ENCODE results near the gene APBA1.

The APBA1 gene

DNA sequence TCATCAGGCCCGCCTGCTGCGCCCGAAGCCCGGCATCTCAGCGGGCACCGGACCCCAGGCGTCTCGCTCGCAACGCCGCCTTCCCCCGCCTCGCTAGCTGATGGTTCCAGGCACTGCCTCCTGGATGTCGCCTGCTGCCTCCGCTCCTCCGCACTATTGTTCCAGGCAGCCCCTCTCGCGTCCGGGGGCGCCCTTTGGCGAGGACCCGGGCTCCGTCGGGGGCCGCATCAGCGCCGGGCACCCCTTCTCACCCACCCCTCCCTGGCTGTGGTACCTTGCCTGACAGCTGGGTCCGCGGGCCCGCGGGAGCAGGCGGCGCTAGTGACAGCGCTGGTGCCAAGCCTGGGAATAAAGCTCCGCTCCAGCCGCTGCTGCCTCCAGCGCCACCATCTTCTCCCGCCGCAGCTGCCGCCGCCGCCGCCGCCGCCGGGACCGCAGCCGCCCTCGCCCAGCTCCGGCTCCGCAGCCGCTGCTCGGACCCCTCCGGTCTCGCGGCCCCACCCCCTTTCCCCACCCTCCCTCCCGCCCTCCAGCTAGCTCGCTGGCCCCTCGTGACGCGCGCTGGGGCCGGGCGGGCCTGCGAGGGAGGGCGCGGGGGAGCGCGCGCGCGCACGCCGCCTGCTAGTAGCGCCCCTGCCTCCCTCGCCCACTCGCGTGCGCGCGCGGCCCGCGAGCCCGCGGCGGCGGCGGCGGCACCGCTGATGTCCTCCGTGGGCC is at the start of gene APBA1:
Gene APBA1, minus strand, starts transcription at position 493 of the 717 bp plus-strand sequence.
- peak; percentile 59 for DNase-seq

DNA sequence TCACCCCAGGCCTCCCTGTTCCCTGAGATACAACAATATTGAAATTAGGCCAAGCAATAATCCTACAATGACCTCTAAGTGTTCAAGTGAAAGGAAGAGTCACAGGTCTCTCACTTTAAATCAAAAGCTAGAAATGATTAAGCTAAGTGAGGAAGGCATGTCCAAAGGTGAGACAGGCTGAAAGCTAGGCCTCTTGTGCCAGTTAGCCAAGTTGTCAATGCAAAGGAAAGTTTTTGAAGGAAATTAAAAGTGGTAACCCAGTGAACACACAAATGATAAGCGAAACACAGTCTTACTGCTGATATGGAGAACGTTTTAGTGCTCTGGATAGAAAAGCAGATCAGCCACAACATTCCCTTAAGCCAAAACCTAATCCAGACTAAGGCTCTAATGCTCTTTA is 47.8 kb upstream of the APBA1 start:
- no peak for DNase-seq

DNA sequence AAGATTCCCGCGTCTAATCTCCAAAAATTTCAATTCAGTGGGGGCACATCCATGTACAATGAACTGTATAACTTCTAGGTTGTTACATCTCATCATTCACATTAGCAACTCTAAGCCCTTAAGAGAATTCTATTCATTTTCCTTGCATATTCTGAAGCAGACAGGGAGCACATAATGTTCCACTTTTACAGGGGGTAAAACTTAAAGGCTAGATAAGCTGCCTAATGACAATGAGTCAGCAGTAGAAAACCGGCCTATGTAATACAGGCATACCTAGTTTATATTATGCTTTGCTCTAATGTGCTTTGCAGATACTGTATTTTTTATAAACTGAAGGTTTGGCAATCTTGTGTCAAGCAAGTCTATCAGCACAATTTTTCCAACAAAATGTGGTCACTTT is 47.2 kb upstream of the APBA1 start:
- DNase-seq = peak; percentile 6

DNA sequence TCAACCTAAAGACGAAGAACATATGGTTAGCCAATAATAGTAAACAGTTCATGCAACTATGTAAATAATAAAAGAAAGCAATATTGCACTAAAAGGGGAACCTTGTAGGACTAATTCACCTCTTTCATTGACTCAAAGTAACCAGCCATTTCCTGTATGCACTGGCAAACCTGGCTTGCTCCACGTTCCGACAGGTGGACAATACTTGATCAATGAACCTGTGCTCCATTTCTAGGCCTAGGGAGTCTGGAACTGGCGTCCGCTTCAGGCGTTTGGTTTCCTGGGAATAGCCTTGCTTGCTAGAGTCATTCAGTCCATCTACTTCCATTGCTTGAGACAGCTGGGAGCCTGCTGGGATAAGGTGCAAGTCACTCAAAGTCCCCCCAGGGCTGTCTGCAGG is 46.0 kb upstream of the APBA1 start:
- no peak for DNase-seq

DNA sequence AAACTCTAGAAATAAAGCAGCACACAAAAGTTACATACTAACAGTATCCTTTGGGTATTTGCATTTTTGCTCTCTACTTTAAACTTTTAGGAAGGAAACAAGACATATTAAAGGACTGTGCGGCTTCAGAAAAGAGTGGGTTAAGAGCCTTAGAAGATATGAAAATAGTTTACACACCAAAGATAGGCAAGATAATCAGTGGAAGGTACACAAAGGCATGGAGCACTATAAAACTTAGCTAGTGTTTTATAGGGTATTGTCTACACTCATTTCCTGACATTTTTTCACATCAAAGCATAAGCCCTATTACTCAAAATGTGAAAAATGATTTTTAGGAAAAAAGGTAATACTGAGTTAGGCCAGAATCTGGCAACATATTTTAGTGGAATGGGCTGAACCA is 43.7 kb upstream of the APBA1 start:
- no peak for DNase-seq

DNA sequence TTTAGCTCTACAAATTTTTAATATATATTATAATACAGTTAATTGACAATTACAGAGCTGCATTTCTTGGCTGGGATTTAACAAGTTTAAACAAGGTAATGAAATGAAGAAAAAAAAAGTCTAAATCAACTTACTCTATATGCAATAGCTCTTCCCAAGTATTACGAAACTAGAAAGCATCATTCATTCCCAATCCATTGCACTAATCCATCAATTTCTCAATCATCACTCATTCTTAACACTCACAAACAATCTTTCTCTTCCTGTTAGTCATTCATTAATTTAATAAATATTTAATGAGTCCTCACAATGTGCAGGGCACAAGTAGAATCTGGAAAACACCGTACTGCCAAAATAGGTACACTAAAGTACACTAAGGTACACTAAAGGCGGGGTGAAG is 42.9 kb upstream of the APBA1 start:
- no peak for DNase-seq

DNA sequence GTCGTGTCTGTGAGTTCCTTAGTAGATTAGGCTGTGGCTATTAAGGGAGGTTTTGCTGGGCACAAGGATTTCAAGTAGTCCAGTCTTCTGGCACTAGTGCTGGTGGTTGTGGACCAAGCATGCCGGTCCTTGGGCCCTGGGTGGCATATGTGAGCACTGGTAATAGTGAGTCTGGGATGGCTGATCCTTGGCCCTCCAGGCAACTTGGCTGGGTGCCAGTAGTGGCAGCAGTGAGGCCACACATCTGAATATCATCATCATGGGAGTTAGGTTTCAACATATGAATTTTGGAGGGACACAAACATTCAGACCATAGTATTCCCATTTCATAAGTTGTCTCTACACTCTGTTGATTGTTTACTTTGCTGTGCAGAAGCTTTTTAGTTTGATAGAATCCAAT is 25.3 kb upstream of the APBA1 start:
- DNase-seq = no peak

DNA sequence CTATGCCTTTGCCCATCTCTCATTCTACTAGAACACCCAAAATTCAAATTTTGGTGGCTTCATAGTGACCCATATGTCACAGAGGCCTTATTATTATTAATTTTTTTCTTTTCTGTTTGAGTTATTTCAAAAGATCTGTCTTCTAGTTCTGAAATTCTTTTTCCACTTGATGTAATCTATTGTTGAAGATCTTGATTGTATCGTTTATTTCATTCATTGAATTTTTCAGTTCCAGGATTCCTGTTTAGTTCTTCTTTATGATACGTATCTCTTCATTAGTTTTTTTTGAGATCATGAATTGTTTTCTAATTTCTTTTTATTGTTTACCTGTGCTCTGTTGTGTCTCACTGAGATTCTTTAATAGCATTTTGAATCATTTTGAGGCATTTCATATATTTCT is 24.6 kb upstream of the APBA1 start:
- no peak for DNase-seq

DNA sequence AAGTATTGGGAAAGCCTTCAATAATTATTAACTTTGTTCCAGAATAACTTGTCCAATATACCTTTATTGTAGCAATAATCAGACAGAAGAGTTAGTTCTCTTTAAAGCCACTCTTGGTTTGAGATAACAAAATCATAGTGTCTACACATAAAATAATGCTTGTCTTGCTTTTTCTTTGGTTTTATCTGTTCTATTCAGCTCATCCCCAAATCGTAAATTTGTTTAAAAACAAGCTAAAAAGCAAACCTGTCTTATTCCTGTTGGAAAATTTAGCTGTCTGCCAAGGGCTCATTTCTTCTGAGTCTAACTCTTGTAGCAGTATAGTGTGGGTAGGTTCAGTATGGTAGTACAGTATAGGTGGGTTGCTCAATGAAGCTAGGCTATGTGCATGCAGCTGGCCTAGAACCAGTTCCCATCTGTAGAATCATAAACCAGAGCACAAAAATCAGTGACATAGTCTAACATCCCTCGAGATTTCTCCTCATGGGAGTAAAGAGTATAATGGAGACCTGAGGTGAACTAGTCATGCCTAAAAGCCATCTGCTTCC is 17.9 kb upstream of the APBA1 start:
- DNase-seq = no peak

DNA sequence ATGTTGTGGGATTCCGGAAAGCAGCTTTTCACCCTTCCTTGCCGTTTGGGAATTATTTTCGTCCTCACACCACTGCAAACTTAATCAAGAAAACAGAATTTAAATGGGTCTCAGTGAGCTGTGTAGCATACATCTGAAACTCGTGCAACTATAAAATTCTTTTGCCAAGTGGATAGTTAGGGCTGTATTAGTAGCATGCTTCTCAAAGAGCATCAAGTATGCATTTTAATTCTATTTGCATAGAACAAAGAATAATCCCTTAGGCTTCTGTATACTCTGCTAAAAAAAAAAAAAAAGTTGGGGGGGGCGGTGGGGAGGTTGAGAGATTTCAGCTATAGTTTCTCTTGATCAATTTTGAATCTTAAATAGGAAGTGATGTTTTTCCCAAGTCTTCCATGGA is 11.8 kb upstream of the APBA1 start:
- DNase-seq = no peak

DNA sequence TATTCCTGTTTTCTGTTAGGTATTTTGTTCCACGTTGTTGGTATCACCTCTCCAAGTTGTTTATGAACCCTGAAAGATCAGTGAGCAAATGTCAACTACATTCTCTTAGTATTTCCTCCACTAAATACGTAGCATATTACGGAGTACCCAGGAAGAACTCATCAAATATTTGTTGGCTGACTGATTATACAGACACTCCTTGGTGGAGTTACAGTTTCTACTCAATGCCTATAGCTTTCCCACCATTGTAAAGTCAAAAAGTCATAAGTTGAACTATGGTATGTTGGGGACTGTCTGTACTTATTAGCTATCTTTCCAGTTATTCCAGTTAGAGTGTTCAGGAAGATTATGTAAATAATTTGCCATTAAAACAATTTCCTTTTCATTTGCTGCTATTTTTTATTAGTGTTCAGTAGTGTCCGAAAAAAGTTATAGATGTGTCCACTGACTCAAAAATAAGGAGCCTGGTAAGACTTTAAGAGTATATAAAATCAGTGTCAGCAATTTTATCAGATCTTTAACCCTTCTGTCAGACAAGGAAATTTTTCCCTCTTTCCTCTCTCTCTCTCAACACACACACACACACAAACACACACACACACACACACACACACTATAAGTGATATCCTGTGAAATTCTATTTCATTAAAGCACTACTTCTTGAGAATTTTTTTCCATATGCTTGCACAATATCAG is 6.8 kb upstream of the APBA1 start:
- no peak for DNase-seq

DNA sequence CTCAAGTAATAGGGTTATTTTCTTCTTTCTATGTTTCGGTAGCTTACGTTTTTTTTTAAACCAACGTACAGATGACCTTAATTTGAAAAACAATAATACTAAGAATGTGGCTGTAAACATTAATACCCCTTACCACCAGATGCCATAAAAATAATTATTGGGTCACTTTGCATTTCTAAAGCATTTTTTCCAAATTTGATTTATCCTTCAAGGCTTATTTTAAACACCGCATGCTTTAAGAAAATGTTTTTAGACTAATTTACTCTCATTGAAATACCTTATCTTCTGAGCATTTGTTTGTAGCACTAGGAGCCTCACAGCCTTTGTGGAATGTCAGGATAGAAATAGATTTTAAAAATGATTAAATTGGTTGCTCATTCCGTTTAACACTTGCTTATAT is 5.8 kb upstream of the APBA1 start:
- DNase-seq = no peak

DNA sequence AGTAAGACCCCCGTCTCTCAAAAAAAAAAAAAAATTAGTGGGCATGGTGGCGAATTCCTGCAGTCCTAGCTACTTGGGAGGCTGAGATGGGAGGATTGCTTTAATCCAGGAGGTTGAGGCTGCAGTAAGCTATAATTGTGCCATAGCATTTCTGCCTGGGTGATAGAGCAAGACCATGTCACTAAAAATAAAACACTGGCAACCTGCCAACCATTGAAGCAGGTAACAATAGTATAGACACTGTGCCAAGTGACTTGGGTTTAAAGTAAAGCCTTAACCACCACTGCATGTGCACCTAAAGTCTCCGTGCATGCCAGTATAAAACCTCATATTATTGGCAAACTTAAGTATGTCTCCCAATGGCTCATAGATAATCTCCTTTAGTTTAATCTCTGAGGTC is 3.4 kb upstream of the APBA1 start:
- DNase-seq = no peak

DNA sequence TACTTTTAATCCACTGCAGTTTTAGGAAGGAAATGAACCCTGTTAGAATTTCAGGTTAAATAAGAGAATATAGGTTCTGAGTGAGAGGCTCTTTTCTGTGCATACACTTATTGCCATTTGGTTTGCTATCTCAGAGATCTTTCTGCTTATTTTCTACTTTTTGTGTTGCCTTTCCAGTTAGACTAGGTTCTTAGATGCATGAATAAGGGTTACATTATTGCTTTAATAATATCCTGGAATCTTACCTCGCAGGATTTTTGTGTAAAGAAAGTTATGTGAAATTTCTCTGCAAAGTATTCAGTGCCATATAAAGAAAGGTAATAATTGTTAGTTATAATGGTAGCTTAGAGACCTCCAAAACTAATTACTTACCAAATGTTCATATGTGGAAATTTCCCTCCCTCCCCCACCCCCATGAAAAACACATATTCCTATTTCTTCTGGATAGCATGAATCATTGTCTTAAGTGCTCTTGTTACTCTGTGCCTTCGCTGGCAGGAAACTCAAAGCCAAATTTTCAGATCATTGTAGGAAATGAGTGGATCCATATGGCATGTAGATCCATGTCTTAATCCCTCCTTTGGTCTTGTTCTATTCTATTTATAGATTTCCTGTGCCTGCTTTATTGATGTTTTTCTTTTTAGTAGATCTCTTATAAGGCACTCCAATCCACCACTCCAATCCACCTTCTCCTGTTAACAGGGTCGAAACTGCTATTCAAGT is 2.7 kb upstream of the APBA1 start:
- peak; percentile 97 for DNase-seq

DNA sequence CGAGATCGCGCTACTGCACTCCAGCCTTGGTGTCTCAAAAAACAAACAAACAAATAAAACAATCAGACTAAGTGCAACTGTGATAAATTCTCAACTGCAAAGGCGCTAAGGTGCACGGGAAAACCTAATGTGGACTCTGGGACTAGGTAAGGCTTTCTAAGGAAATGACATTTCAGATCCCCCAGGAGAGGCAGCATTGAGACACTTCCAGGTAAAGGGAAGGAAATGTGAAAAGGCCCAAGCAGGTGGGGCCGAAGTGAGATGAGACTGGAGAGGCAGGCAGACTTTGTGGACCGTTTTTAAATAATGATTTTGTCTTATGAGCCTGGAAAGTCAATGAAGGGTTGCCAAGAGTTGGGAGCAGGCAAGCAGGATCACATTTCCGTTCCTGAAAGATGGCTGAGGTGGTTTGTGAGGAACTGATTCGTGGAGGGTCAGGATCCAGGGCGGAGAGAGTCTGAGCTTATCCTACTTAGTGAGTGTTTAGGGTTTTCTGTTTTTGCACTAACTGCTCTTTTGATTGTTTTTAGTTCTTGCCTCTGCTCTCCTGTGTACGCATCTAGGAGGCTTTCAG is 2.0 kb upstream of the APBA1 start:
- no peak for DNase-seq

DNA sequence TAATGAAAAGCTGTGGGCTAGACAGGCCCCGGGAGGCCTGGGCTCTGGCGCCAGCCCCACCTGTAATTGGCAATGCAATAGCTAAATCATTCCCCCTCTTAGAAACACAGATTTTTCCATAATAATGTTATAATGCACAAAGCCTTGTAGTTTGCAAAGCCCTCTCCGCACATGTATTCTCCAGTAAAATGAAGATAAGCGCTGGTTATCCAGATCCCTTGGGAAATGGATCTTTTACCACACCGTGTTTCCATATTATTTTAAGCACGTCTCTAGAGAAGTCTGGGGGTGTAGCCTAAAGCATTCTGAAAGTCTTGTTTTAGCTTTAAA is 1.1 kb upstream of the APBA1 start:
- no peak for DNase-seq

DNA sequence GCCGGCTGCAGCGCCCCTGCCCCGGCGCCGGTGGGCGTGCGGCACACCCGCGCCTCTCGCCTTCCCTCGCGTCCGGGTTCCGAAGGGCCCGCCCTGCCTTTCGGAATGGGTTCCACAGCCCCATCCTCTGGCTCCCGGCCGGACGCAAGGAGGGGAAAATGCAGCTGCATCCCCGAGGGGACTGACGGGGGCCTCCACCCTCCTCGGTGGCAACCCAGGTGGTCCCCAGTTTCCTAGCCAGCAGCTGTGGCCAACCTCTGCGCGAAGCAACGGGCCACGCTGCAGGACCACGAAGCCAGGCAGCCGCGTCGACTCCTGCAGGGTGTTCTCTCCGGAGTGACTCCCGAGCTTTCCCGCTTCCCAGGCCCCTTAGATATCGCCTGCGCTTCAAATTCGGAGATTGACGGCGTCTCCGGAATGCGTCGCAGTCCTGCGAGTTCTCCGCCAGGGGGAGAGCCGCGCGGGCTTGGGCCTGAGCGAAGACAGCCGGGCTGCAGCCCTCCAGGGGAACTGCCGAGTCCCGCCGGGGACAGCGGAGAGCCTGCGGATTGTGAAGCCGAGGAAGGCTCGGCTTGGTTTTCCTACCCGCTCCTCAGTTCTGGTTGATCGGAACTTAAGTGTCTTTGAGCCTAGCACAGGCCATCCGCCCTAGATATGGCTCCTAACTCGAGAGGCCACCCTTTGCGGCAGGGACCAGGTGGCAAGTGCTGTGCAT is 582 bp upstream of the APBA1 start:
- peak; percentile 91 for DNase-seq

DNA sequence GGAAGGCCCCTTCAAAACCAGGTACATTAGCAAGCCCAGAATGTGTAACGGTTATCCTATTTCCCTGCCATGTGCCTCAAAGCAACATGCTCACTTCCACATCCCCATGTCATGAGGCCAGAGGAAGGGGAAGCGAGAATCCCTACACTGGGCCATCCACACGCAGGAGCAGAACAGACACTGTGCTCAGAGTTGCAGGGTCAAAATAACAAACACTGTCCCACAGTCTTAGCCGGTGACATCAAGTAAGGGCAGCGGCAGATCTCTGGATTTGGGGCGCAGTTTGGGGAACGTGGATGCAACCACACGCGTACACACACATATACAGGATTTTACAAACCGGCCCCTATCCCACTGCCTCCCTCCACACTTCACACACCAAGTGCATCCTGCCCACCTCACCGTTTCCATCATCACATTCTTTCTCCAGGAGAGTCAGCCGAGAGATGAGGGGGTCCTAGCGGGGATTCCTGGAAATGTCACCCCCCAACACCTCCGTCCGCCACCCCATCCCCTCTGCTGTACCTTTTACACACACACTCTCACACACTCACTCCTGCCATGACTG is 776 bp downstream of the APBA1 start:
- peak; percentile 7 for DNase-seq

DNA sequence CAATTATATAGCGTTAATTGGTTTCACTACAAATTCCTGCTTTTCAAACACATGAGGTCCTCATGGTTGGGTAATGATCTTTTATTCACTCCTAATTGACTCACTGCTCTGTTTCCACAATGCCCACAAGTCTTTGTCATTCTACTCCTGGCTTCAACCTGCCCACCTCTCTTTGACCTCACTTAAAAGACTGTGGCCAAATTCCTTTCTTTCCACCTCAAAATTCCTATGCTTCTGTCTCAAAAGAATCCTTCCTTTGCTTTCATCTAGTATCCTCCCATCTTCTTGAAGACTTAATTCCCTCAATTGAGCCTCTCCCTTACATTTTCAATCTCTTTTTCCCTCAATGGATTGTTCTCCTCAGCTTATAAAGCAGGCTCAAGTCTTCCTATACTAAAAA is 4.9 kb downstream of the APBA1 start:
- DNase-seq = no peak

DNA sequence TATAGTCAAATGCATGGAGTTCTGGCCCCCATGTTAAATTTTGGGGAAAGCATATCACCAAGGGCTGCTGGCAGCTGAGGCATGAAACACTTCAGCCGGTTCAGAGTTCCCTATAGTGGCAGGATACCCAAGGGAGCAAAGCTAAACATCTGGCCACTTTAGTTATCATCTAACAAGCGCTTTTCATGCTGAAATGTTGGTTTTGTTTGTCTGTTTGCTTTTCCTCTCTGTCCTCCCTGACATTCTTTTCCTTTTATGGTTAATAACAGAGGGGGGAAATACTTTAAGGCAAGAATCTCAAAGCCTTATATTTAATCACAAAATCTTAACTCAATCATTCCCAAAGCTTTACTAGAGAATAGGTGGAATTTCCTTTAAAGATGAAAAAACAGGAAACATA is 11.9 kb downstream of the APBA1 start:
- no peak for DNase-seq

DNA sequence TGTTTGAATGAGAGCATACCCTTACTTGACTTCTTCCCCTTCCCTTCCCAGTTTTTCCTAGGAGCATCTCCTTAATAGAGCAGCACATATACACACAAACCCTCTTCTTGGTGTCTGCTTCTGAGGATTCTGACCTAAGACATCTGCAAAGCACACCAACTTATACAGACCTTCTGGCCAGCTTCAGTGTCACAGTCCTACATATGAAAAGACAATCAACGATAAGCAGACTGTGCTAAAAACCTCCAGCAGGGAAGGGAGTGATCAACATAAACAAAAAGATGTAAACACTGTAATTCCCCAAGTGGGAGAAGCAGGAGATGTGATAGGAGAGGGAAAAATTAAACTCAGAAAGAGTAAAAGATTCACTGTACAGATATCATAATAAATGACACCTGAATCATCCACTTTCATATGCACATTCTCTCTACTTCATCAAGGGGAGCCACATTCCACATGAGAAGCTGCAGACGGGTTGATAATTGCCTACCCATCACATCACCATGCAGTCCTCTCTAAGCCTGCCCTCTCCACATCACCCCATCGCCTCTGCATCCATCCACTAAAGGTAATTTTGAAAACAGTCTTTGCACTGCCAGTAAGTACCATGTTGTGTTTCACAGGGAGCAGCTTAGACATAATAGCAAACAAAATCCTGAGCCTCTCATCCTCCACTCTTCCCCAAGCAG is 13.0 kb downstream of the APBA1 start:
- no peak for DNase-seq

DNA sequence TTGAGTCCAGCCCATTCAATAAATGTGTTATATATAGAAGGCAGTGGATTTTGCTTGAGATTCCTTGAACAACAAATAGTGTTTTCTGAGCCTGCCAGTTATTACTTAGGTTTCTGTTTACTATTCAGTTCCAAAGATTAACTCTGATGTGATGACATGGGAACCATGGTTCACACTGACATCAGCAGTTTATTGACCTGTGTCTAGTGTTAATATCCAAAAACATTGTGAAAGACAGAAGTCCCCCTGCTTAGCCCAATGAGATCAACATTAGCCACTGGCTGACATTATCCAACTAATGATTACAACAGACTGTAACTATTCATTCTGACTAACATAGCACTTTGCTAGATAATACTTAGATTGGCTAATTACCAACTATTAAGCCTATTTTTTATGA is 14.9 kb downstream of the APBA1 start:
- DNase-seq = no peak

All from HCEC 1CT (cell line).